BE2C (cell line): ENCODE results near the gene PRC1.

ENCODE experiments used
- DNase-seq: peaks from one replicate; pipeline ENCODE4 v3.0.0-alpha.2; 2020
- H3K27me3 ChIP-seq: fragments of 250-450 bp; sonication (Bioruptor Pico); 2 replicates; pipeline ENCODE4 v1.5.1; 2020; ENCODE audit warnings: mild to moderate bottlenecking
- H3K36me3 ChIP-seq: fragments of 250-450 bp; sonication (Bioruptor Pico); 2 replicates; pipeline ENCODE4 v1.5.1; 2020; ENCODE audit warnings: mild to moderate bottlenecking
- H3K4me1 ChIP-seq: fragments of 250-450 bp; sonication (Bioruptor Pico); 2 replicates; pipeline ENCODE4 v1.5.1; 2020
- H3K4me3 ChIP-seq: 2 replicates; pipeline ENCODE4 v1.5.1; 2011; ENCODE audit warnings: low read depth, low read length
- H3K9me3 ChIP-seq: fragments of 250-450 bp; sonication (Bioruptor Pico); 2 replicates; pipeline ENCODE4 v1.5.1; 2020
- CTCF ChIP-seq: IDR thresholded peaks from 2 replicates; pipeline ENCODE4 v1.5.1; 2012; ENCODE audit warnings: mild to moderate bottlenecking, low read depth, low read length

Gene PRC1

GRCh38 chr15:90970274-90970673 is 24.1 kb downstream of the PRC1 start:
- H3K9me3 ChIP-seq: no peaks in the 10 kb centered on the region
- H3K36me3 ChIP-seq: peaks cover 94% of the 10 kb centered on the region
- no peaks in the 10 kb centered on the region for H3K27me3 ChIP-seq
- H3K4me1 ChIP-seq: no peaks in the 10 kb centered on the region
- H3K4me3 ChIP-seq: no peak overlapping the region
- TF ChIP-seq CTCF: no peak
- no peak for DNase-seq

- Histone ChIP-seq H3K27me3 (no peaks in the 10 kb centered on the region), H3K9me3 (no peaks in the 10 kb centered on the region), H3K36me3 (peaks cover 91% of the 10 kb centered on the region), H3K4me1 (no peaks in the 10 kb centered on the region), H3K4me3 (no peak overlapping the region)
- no peak for DNase-seq
- TF ChIP-seq CTCF: no peak
These were observed 25.9 kb downstream of the PRC1 start for GRCh38 chr15:90968434-90968833.

GRCh38 chr15:90967206-90967605 is 27.1 kb downstream of the PRC1 start:
- no peaks in the 10 kb centered on the region for H3K4me1 ChIP-seq
- no peak for DNase-seq
- no peaks in the 10 kb centered on the region for H3K27me3 ChIP-seq
- no peak overlapping the region for H3K4me3 ChIP-seq
- H3K36me3 ChIP-seq: peaks cover 91% of the 10 kb centered on the region
- H3K9me3 ChIP-seq: no peaks in the 10 kb centered on the region
- TF ChIP-seq CTCF: no peak

GRCh38 chr15:90966262-90966661 is 28.1 kb downstream of the PRC1 start:
- H3K4me3 ChIP-seq: no peak overlapping the region
- peaks cover 94% of the 10 kb centered on the region for H3K36me3 ChIP-seq
- H3K27me3 ChIP-seq: no peaks in the 10 kb centered on the region
- H3K4me1 ChIP-seq: no peaks in the 10 kb centered on the region
- no peak for DNase-seq
- no peaks in the 10 kb centered on the region for H3K9me3 ChIP-seq
- no peak for TF ChIP-seq CTCF

- Histone ChIP-seq H3K4me1 (peaks cover 3% of the 10 kb centered on the region; the same call in 1 of the 2 replicates), H3K36me3 (peaks cover 69% of the 10 kb centered on the region)
These were observed 32.3 kb downstream of the PRC1 start for GRCh38 chr15:90962021-90962420.

More at GRCh38 chr15:90962021-90962420, 32.3 kb downstream of the PRC1 start:
- no peak for TF ChIP-seq CTCF
- H3K4me3 ChIP-seq: no peak overlapping the region
- no peak for DNase-seq
- no peaks in the 10 kb centered on the region for H3K9me3 ChIP-seq
- no peaks in the 10 kb centered on the region for H3K27me3 ChIP-seq
